Heart left ventricle (tissue), 16 donors: ENCODE results near the gene GTF3C1. TPM values are rescaled to one million over a fixed set of nuclear protein-coding genes. Genes with fewer than 3 reads are reported as not detected.
A peak's percentile ranks its signal among the peaks of the same experiment; 100 is the strongest.

ENCODE experiments used
- ATAC-seq, 4 donors: fragments of 200-7000 bp; cut with Tn5 transposase; one replicate each; pipeline ENCODE4 v1.9.1; 2020 to 2022; ENCODE audit warnings: moderate library complexity in 4 of 4, mild to moderate bottlenecking in 3 of 4, moderate number of reproducible peaks in 1 of 4
- DNase-seq, 5 donors: peaks; one replicate each; pipeline ENCODE4 v3.0.0-alpha.2; 2020
- H3K27ac ChIP-seq, 12 donors: fragments of 200-600 bp; sonication (generic) in 4 of 12; one replicate each; pipeline versions ENCODE4 v1.5.0 to v1.8.0; 2016 to 2022; ENCODE audit warnings: mild to moderate bottlenecking in 2 of 12
- H3K27me3 ChIP-seq, 9 donors: fragments of 200-600 bp; sonication (generic) in 2 of 9; one replicate each; pipeline versions ENCODE4 v1.5.1 to v1.8.0; 2016 to 2022; ENCODE audit warnings: mild to moderate bottlenecking in 3 of 9
- H3K36me3 ChIP-seq, 9 donors: fragments of 200-600 bp; sonication (generic) in 2 of 9; one replicate each; pipeline versions ENCODE4 v1.5.0 to v1.8.0; 2018 to 2022; ENCODE audit warnings: mild to moderate bottlenecking in 2 of 9
- H3K4me1 ChIP-seq, 12 donors: fragments of 200-600 bp; sonication (generic) in 4 of 12; one replicate each; pipeline versions ENCODE4 v1.5.0 to v1.8.0; 2016 to 2022; ENCODE audit warnings: mild to moderate bottlenecking in 3 of 12
- H3K4me3 ChIP-seq, 12 donors: fragments of 200-600 bp; sonication (generic) in 4 of 12; one replicate each; pipeline versions ENCODE4 v1.5.0 to v1.8.0; 2017 to 2022; ENCODE audit warnings: mild to moderate bottlenecking in 9 of 12, moderate library complexity in 4 of 12
- H3K9me3 ChIP-seq, 12 donors: fragments of 200-600 bp; sonication (generic) in 4 of 12; one replicate each; pipeline versions ENCODE4 v1.5.0 to v1.8.0; 2016 to 2022; ENCODE audit warnings: mild to moderate bottlenecking in 1 of 12
- CTCF ChIP-seq, 12 donors: fragments of 200-600 bp; sonication (generic) in 4 of 12; IDR thresholded peaks; one replicate each; pipeline versions ENCODE4 v1.5.0 to v1.8.0; 2018 to 2022; ENCODE audit warnings: antibody characterized with exemption in 12 of 12, mild to moderate bottlenecking in 5 of 12
- POLR2A ChIP-seq, 2 donors: fragments of 450-650 bp; IDR thresholded peaks; one replicate each; pipeline ENCODE4 v1.6.1; 2017; ENCODE audit warnings: antibody characterized with exemption in 2 of 2, mild to moderate bottlenecking in 2 of 2, moderate library complexity in 2 of 2
- WGBS, 4 donors: extraction: QIAGEN DNeasy Blood & Tissue Kit in 2 of 4; methylation state at CpG; one replicate each; pipeline versions ENCODE4 v1.1.5 to v1.1.7; 2013 to 2018; 5-methylcytosine and 5-hydroxymethylcytosine counted together
- intact Hi-C, 10 donors: fragments of 100-400 bp; cut with DNase I; formaldehyde crosslinking; loops; one replicate each; pipeline versions ENCODE4 v1.11.1 to v1.14.2; 2022
- polyA plus RNA-seq, 2 donors: library from polyadenylated mRNA; stranded (reverse); fragments of 200-250 nt; gene quantifications; one replicate each; pipeline ENCODE4 v1.2.3, GENCODE V29; 2013
- total RNA-seq, 9 donors: library from RNA; depleted of rRNA in 2 of 9; stranded (reverse); fragments of >200 nt in 2 of 9; fragmentation: NEBNext Ultra II Directional in 3 of 9; extraction: Animal tissue kit (Norgen Biotek cat#: 25700) in 3 of 9; gene quantifications; one replicate each; pipeline versions ENCODE4 v1.1.0 to v1.2.4, GENCODE V29; 2016 to 2023
- donor health status: ischemic (EF 13 %, LVEDD 7.1; RV severe dilation, severe dysfunction).
- donor health status: healthy with polysubstance abuse.
- donor health status: DM: no; HTN: yes; CAD: no.
- donor health status: DM: no; HTN: no; CAD: no.
- donor health status: ischemic (EF 25% LVEDD 6.9; RV normal size, moderate dysfunction).
- donor health status: ischemic (EF 25% LVEDD 5.7; RV mildly dilated, moderate dysfunction).
- donor health status: healthy.
- donor health status: DM: yes; HTN: yes; CAD: no.
- donor health status: ischemic (EF 35%, LVEDD 5.7; RV mildly dilated, moderate dysfunction).
- donor health status: nonischemic (EF 11% LVEDD 7.7; RV severe dilation, severe dysfunction).
- donor health status: DM: yes; HTN: yes; CAD: no.
- donor health status: PGD.
- donor health status: ischemic (EF 29% LVEDD 5.4; RV normal size, mild dysfunction).
- donor health status: nonischemic (EF 23%, LVEDD 6.1; RV moderate dilation, normal function).

Gene GTF3C1
- total and polyA plus RNA-seq, 11 donors = 48.1 to 80.3 (median 69.5) TPM

GRCh38 chr16:27500801-27501200 lies 48.9 kb downstream of the GTF3C1 start:
- 92 to 95% (median 94%) methylated on average over 3 of the region's 3 CpGs for WGBS, 4 donors
- ATAC-seq = no peak
- intact Hi-C loops = loop anchor here in 1 of 10 donors (10.0 kb wide), 1 partner anchor 64 kb away; no protein-coding TSS in a partner anchor
- Histone ChIP-seq H3K9me3 (no peaks in the 10 kb centered on the region), H3K27me3 (no peaks in the 10 kb centered on the region), H3K4me1 (peaks cover 0 to 28% (median 9%) of the 10 kb centered on the region in 12 donors), H3K4me3 (no peak overlapping the region), H3K27ac (no peak overlapping the region), H3K36me3 (peaks cover 0 to 100% (median 100%) of the 10 kb centered on the region in 9 donors)
- no peak for TF ChIP-seq CTCF (IDR thresholded peaks at IDR 0.05)
- no peak for TF ChIP-seq POLR2A (IDR thresholded peaks at IDR 0.05)
- no peak for DNase-seq

- intact Hi-C loops = loop anchor here in 1 of 10 donors (10.0 kb wide), 1 partner anchor 65 kb away; no protein-coding TSS in a partner anchor
- peaks cover 0 to 100% (median 100%) of the 10 kb centered on the region in 9 donors for H3K36me3 ChIP-seq
- H3K4me1 ChIP-seq = peaks cover 0 to 17% (median 4%) of the 10 kb centered on the region in 12 donors
- H3K27ac ChIP-seq = peak overlapping the region in 11 of 12 donors; percentile 18 to 77 (median 67)
- H3K4me3 ChIP-seq = no peak overlapping the region
- WGBS, 4 donors = 62 to 76% (median 71%) methylated on average over 5 to 9 of the region's 9 CpGs
- peak; percentile 77 to 91 (median 86) for ATAC-seq
- no peaks in the 10 kb centered on the region for H3K9me3 ChIP-seq
- TF ChIP-seq POLR2A (IDR thresholded peaks at IDR 0.05) (no peak), CTCF (IDR thresholded peaks at IDR 0.05) (no peak)
- H3K27me3 ChIP-seq = no peaks in the 10 kb centered on the region
- DNase-seq = peak in 4 of 5 donors; percentile 49 to 76 (median 56)
These were observed 50.1 kb downstream of the GTF3C1 start for GRCh38 chr16:27499659-27500055.

- Histone ChIP-seq H3K4me1 (peaks cover 0 to 14% (median 4%) of the 10 kb centered on the region in 12 donors), H3K36me3 (peaks cover 0 to 100% (median 100%) of the 10 kb centered on the region in 9 donors), H3K4me3 (no peak overlapping the region), H3K27ac (peak overlapping the region in 11 of 12 donors; percentile 18 to 77 (median 67)), H3K9me3 (no peaks in the 10 kb centered on the region), H3K27me3 (no peaks in the 10 kb centered on the region)
- TF ChIP-seq CTCF (IDR thresholded peaks at IDR 0.05) = no peak
- intact Hi-C loops = no loop called here
- 74 to 84% (median 78%) methylated on average over 14 of the region's 14 CpGs for WGBS, 4 donors
- DNase-seq = no peak
- ATAC-seq = peak in 3 of 4 donors; percentile 21 to 61 (median 53)
These were observed 50.6 kb downstream of the GTF3C1 start for GRCh38 chr16:27498916-27499658.

- intact Hi-C loops = no loop called here
These were observed 51.5 kb downstream of the GTF3C1 start for GRCh38 chr16:27498031-27498825.

More at GRCh38 chr16:27498031-27498825, 51.5 kb downstream of the GTF3C1 start:
- DNase-seq (no peak), ATAC-seq (no peak)
- Histone ChIP-seq H3K4me3 (no peak overlapping the region), H3K9me3 (no peaks in the 10 kb centered on the region), H3K27me3 (no peaks in the 10 kb centered on the region), H3K36me3 (peaks cover 0 to 100% (median 100%) of the 10 kb centered on the region in 9 donors), H3K27ac (peak overlapping the region in 2 of 12 donors; percentile 72 to 75), H3K4me1 (peaks cover 0 to 14% (median 4%) of the 10 kb centered on the region in 12 donors)
- 91 to 95% (median 94%) methylated on average over 9 of the region's 9 CpGs for WGBS, 4 donors
- TF ChIP-seq CTCF (IDR thresholded peaks at IDR 0.05) = no peak
- no peak for TF ChIP-seq POLR2A (IDR thresholded peaks at IDR 0.05)
